Ovary (tissue), 9 donors: Measurements from ENCODE around the gene SPINK14. TPM values are rescaled to one million over a fixed set of nuclear protein-coding genes. Genes with fewer than 3 reads are reported as not detected.

ENCODE experiments used
- DNase-seq, 5 donors: peaks; one replicate each; pipeline ENCODE4 v3.0.0-alpha.2; 2019 to 2020
- H3K27ac ChIP-seq, 2 donors: fragments of 200-600 bp; one replicate each; pipeline versions ENCODE4 v1.5.1 to v1.8.0; 2019 to 2022
- H3K27me3 ChIP-seq: fragments of 200-600 bp; one replicate; pipeline ENCODE4 v1.8.0; 2022
- H3K36me3 ChIP-seq: fragments of 200-600 bp; sonication (generic); one replicate; pipeline ENCODE4 v1.5.1; 2019
- H3K4me1 ChIP-seq: one replicate; pipeline ENCODE4 v1.8.1; 2013; ENCODE audit warnings: mild to moderate bottlenecking, moderate library complexity; ENCODE audit not compliant: insufficient read depth
- H3K4me3 ChIP-seq: fragments of 200-600 bp; sonication (generic); one replicate; pipeline ENCODE4 v1.5.1; 2017
- H3K9me3 ChIP-seq, 2 donors: fragments of 200-600 bp in 1 of 2; sonication (generic) in 1 of 2; one replicate each; pipeline versions ENCODE4 v1.5.1 to v1.8.1; 2013 to 2019; ENCODE audit warnings: mild to moderate bottlenecking in 1 of 2, moderate library complexity in 1 of 2
- EP300 ChIP-seq: sonication (generic); formaldehyde crosslinking; IDR thresholded peaks from one replicate; pipeline ENCODE4 v1.6.1; 2017; ENCODE audit warnings: antibody characterized with exemption
- POLR2A ChIP-seq: fragments of 450-650 bp; IDR thresholded peaks from one replicate; pipeline ENCODE4 v1.6.1; 2017; ENCODE audit warnings: antibody characterized with exemption, mild to moderate bottlenecking, moderate library complexity
- WGBS, 3 donors: extraction: QIAGEN DNeasy Blood & Tissue Kit in 1 of 3; methylation state at CpG; one replicate each; pipeline versions ENCODE4 v1.1.5 to v1.1.7; 2013 to 2017; 5-methylcytosine and 5-hydroxymethylcytosine counted together
- intact Hi-C, 4 donors: fragments of 100-400 bp; cut with DNase I; formaldehyde crosslinking; loops; one replicate each; pipeline versions ENCODE4 v1.11.0 to v1.15.1; 2022 to 2023
- polyA plus RNA-seq, 2 donors: library from polyadenylated mRNA; stranded (reverse); fragments of 200-250 nt in 1 of 2; fragments of 350-450 nt in 1 of 2; fragmentation: Illumina TruSeq in 1 of 2; extraction: RNeasy Lipid Tissue Mini Kit (QIAGEN cat#74804) in 1 of 2; gene quantifications; one replicate each; pipeline ENCODE4 v1.2.3, GENCODE V29; 2013 to 2014
- total RNA-seq, 7 donors: library from RNA; depleted of rRNA in 2 of 7; stranded (reverse); fragments of >200 nt in 2 of 7; fragmentation: NEBNext Ultra II Directional in 3 of 7; extraction: Animal tissue kit (Norgen Biotek cat#: 25700) in 3 of 7; gene quantifications; one replicate each; pipeline versions ENCODE4 v1.1.0 to v1.2.4, GENCODE V29; 2016 to 2023
- TF ChIP-seq, protein P1 (sequence below), 3 donors: fragments of 450-650 bp in 2 of 3; fragments of 200-600 bp in 1 of 3; IDR thresholded peaks; one replicate each; pipeline versions ENCODE4 v1.5.1 to v1.8.0; 2016 to 2022; ENCODE audit warnings: antibody characterized with exemption in 3 of 3, mild to moderate bottlenecking in 1 of 3
- donor health status: DM: no; HTN: no; CAD: no; lungs with moderate emphysema.
- donor health status: DM: no; HTN: no; CAD: no.
- donor health status: Bipolar disorder and iron deficiency.
- donor health status: DM: yes; HTN: yes; CAD: no.
- donor health status: DM: no; HTN: no; CAD: no.
- donor health status: DM: yes; HTN: yes; CAD: no.

Gene SPINK14
- total and polyA plus RNA-seq, 9 donors = not detected

DNA sequence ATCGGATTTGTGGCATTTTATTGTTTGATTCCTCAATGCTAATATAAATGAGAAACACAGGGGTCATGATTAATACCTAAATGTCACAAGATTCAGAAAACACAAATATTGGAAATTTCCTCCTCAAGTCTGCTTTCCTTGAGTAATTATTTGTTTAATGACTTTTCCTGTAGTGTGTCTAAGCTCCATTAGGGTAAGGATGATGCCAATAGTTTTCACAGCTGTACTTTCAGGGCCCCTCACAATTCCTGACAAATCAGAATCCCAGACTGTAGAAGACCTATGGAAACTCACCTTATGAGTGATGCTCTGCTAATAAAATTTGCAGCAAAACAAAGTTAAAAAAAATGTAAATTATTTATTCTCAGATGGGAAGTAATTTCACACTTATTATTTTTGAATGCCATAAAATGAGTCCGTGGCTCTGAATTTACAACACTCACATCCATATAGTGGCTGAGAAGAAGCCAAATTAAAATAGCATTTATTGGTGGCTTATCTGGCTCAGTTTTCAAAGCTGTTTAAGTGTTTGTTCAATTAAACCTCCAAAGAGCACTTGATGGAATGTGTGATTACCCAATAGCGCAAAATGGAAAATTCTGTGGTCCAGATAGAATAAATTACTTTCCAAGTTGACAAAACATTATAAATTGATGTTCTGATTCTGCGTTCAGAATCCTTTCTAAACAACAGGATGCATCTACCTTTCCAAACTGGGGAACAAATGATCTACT, 1.6 kb upstream of the SPINK14 start:
- Histone ChIP-seq H3K27me3 (no peaks in the 10 kb centered on the region), H3K4me3 (no peak overlapping the region), H3K9me3 (no peaks in the 10 kb centered on the region), H3K27ac (no peak overlapping the region), H3K4me1 (no peaks in the 10 kb centered on the region), H3K36me3 (no peaks in the 10 kb centered on the region)
- no peak for TF ChIP-seq POLR2A
- TF ChIP-seq, protein P1, sequence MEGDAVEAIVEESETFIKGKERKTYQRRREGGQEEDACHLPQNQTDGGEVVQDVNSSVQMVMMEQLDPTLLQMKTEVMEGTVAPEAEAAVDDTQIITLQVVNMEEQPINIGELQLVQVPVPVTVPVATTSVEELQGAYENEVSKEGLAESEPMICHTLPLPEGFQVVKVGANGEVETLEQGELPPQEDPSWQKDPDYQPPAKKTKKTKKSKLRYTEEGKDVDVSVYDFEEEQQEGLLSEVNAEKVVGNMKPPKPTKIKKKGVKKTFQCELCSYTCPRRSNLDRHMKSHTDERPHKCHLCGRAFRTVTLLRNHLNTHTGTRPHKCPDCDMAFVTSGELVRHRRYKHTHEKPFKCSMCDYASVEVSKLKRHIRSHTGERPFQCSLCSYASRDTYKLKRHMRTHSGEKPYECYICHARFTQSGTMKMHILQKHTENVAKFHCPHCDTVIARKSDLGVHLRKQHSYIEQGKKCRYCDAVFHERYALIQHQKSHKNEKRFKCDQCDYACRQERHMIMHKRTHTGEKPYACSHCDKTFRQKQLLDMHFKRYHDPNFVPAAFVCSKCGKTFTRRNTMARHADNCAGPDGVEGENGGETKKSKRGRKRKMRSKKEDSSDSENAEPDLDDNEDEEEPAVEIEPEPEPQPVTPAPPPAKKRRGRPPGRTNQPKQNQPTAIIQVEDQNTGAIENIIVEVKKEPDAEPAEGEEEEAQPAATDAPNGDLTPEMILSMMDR (IDR thresholded peaks at IDR 0.05) = no peak
- TF ChIP-seq EP300 = no peak
- intact Hi-C loops = no loop called here
- WGBS, 3 donors = 76 to 92% (median 79%) methylated on average over 4 of the region's 4 CpGs
- DNase-seq = no peak

DNA sequence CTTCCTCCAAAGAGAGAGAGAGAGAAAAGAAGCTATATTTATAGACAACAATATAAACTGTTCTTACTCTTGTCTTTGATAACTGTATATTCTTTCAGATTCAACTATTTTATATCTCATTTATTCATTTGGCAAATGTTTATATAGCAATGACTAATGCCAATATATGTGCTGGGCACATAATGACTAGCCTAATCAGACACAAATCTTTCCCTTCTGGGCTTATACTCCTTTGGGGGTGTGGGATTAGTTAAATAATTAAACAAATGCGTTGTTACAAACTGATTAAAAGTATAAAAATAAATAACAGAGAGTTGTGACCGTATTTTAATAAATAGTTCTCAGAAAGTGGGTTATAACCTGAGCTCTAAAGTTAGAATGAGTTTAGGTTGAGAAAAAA, 4.0 kb downstream of the SPINK14 start:
- intact Hi-C loops = loop anchor here in 1 of 4 donors (10.0 kb wide), 1 partner anchor 562 kb away; no protein-coding TSS in a partner anchor
- H3K27me3 ChIP-seq = no peaks in the 10 kb centered on the region
- no peak overlapping the region for H3K4me3 ChIP-seq
- H3K36me3 ChIP-seq = no peaks in the 10 kb centered on the region
- TF ChIP-seq EP300 = no peak
- no peak for TF ChIP-seq POLR2A
- TF ChIP-seq, protein P1 (IDR thresholded peaks at IDR 0.05) = no peak
- 61 to 68% (median 67%) methylated on average over 2 of the region's 2 CpGs for WGBS, 3 donors
- no peak overlapping the region for H3K27ac ChIP-seq
- DNase-seq = no peak
- H3K9me3 ChIP-seq = no peaks in the 10 kb centered on the region
- H3K4me1 ChIP-seq = no peaks in the 10 kb centered on the region

DNA sequence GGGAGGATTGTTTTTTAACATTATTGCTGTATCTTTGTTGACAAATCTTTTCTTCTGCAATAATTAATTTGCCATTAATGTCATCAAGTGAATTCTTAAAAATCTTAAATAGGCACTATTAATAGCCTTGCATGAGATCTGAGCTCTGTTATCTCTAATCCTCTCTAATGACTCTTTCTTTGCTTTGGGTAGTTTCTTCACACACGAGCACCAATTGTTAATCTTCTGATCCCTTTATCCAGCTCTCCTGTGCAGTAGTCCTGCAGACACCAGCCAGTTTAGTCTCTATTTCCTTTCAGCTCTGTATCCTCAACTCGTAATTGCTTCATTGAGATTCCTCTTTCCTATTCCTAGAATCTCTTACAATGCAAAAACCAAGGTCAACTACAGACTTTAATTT, 8.1 kb downstream of the SPINK14 start:
- Histone ChIP-seq H3K4me1 (no peaks in the 10 kb centered on the region), H3K9me3 (no peaks in the 10 kb centered on the region), H3K36me3 (no peaks in the 10 kb centered on the region), H3K27ac (no peak overlapping the region), H3K4me3 (no peak overlapping the region), H3K27me3 (no peaks in the 10 kb centered on the region)
- intact Hi-C loops = loop anchor here in 1 of 4 donors (10.0 kb wide), 1 partner anchor 558 kb away; no protein-coding TSS in a partner anchor
- 9 to 24% (median 18%) methylated on average over 2 of the region's 2 CpGs for WGBS, 3 donors
- TF ChIP-seq EP300 (no peak), POLR2A (no peak)
- TF ChIP-seq, protein P1 (IDR thresholded peaks at IDR 0.05) = no peak
- DNase-seq = no peak

DNA sequence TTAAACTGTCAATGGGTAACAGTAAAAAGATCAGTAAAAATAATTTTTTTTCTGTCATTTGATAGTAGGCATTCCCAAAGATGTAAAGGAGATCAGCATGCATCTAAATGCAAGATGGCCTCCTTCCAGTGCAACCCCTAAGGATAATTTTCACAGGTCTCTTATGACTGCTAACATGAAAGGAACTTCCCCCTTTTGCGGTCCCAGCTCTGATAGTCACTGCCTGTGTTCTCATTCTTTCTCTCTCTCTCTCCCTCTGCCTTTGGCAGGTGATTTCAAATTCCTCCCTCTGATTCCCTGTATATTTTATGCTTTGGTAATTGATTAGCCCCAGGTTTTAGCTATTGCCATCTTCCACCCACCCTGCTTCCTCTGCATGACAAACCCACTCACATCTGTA, 8.9 kb downstream of the SPINK14 start:
- Histone ChIP-seq H3K27ac (no peak overlapping the region), H3K4me1 (no peaks in the 10 kb centered on the region), H3K36me3 (no peaks in the 10 kb centered on the region), H3K4me3 (no peak overlapping the region), H3K9me3 (no peaks in the 10 kb centered on the region), H3K27me3 (no peaks in the 10 kb centered on the region)
- intact Hi-C loops = loop anchor here in 1 of 4 donors (10.0 kb wide), 1 partner anchor 558 kb away; no protein-coding TSS in a partner anchor
- DNase-seq = no peak
- TF ChIP-seq, protein P1 (IDR thresholded peaks at IDR 0.05) = no peak
- no peak for TF ChIP-seq POLR2A
- WGBS, 3 donors = 60 to 71% (median 64%) methylated on average over 1 of the region's 1 CpG
